IMR-90 (cell line): Measurements from ENCODE around the gene SIK3. TPM values are rescaled to one million over a fixed set of nuclear protein-coding genes. Genes with fewer than 3 reads are reported as not detected.

Source experiments
- ATAC-seq: fragments of 200-7000 bp; cut with Tn5 transposase; 2 replicates; pipeline ENCODE4 v1.9.1; 2020; ENCODE audit warnings: low read depth, mild to moderate bottlenecking, moderate library complexity
- BruUV-seq: library from RNA; stranded (reverse); fragments of 400-500 nt; replicated peaks from 2 replicates; lab custom pipeline; 2021; lab: Mats Ljungman, UMichigan
- CTCF ChIA-PET: fragments of 300-600 bp; formaldehyde crosslinking; extraction: SDS; loops from one replicate; lab custom pipeline; 2021; ENCODE audit warnings: antibody characterized with exemption; lab: Yijun Ruan, JAX
- POLR2A ChIA-PET: fragments of 300-600 bp; sonication (Branson Sonifier 250); formaldehyde crosslinking; loops from one replicate; lab custom pipeline; 2022; ENCODE audit warnings: antibody characterized with exemption; ENCODE audit not compliant: unreplicated experiment; lab: Charles Lee
- DNase-seq: peaks from one replicate; pipeline ENCODE4 v3.0.0; 2013
- H2AFZ ChIP-seq: replicated peaks from 2 replicates; pipeline ENCODE3; 2013; ENCODE audit warnings: low read length, mild to moderate bottlenecking; ENCODE audit not compliant: poor library complexity
- H2AK5ac ChIP-seq: 2 replicates; pipeline ENCODE4 v1.6.1; 2013; ENCODE audit warnings: low read depth, low read length, inconsistent platforms
- H2AK9ac ChIP-seq: replicated peaks from 2 replicates; pipeline ENCODE3; 2013; ENCODE audit warnings: mild to moderate bottlenecking, low read depth, low read length, moderate library complexity; ENCODE audit not compliant: poor library complexity
- H2BK120ac ChIP-seq: 2 replicates; pipeline ENCODE4 v1.6.1; 2013; ENCODE audit warnings: low read depth, low read length, inconsistent platforms
- H2BK15ac ChIP-seq: 3 replicates; pipeline ENCODE4 v1.6.1; 2013; ENCODE audit warnings: low read depth, low read length, inconsistent platforms
- H2BK20ac ChIP-seq: 2 replicates; pipeline ENCODE4 v1.6.1; 2013; ENCODE audit warnings: low read depth, mild to moderate bottlenecking, inconsistent platforms, low read length, moderate library complexity
- H2BK5ac ChIP-seq: 2 replicates; pipeline ENCODE4 v1.6.1; 2013; ENCODE audit warnings: mild to moderate bottlenecking, low read depth, low read length, inconsistent platforms; ENCODE audit not compliant: poor library complexity, severe bottlenecking
- H3K14ac ChIP-seq: replicated peaks from 2 replicates; pipeline ENCODE4 v1.6.1; 2013; ENCODE audit warnings: low read depth, low read length, inconsistent platforms
- H3K18ac ChIP-seq: 2 replicates; pipeline ENCODE4 v1.6.1; 2013; ENCODE audit warnings: low read depth, low read length, control low read depth
- H3K23ac ChIP-seq: 2 replicates; pipeline ENCODE4 v1.6.1; 2013; ENCODE audit warnings: low read depth, low read length, inconsistent platforms
- H3K27ac ChIP-seq: 2 replicates; pipeline ENCODE4 v1.5.1; 2013; ENCODE audit warnings: mild to moderate bottlenecking, control low read depth, low read length; ENCODE audit not compliant: insufficient read depth
- H3K27me3 ChIP-seq: 2 replicates; pipeline ENCODE4 v1.6.1; 2013; ENCODE audit warnings: low read length; ENCODE audit not compliant: control insufficient read depth, insufficient read depth
- H3K36me3 ChIP-seq: 2 replicates; pipeline ENCODE4 v1.6.1; 2013; ENCODE audit warnings: low read length, mixed read lengths; ENCODE audit not compliant: control insufficient read depth, insufficient read depth
- H3K4ac ChIP-seq: 2 replicates; pipeline ENCODE4 v1.6.1; 2013; ENCODE audit warnings: low read depth, low read length, inconsistent platforms
- H3K4me1 ChIP-seq: 2 replicates; pipeline ENCODE4 v1.6.1; 2013; ENCODE audit warnings: low read length, mixed read lengths; ENCODE audit not compliant: control insufficient read depth, insufficient read depth
- H3K4me2 ChIP-seq: 2 replicates; pipeline ENCODE4 v1.6.1; 2013; ENCODE audit warnings: low read depth, mild to moderate bottlenecking, control low read depth, low read length, moderate library complexity
- H3K4me3 ChIP-seq: 2 replicates; pipeline ENCODE4 v1.5.1; 2013; ENCODE audit warnings: low read depth, mild to moderate bottlenecking, control low read depth, low read length, moderate library complexity; ENCODE audit not compliant: insufficient read depth
- H3K56ac ChIP-seq: 2 replicates; pipeline ENCODE4 v1.6.1; 2013; ENCODE audit warnings: low read length, inconsistent platforms; ENCODE audit not compliant: insufficient read depth; ENCODE audit errors: extremely low read depth
- H3K79me1 ChIP-seq, 2 experiments: 2 replicates each; pipeline ENCODE4 v1.6.1; 2013; ENCODE audit warnings: low read length in 2 of 2, inconsistent platforms in 1 of 2, low read depth in 1 of 2
- H3K9ac ChIP-seq: 2 replicates; pipeline ENCODE4 v1.6.1; 2013; ENCODE audit warnings: low read depth, low read length, control low read depth
- H3K9me1 ChIP-seq: 2 replicates; pipeline ENCODE4 v1.6.1; 2013; ENCODE audit warnings: low read length, inconsistent platforms; ENCODE audit not compliant: insufficient read depth
- H3K9me3 ChIP-seq: 2 replicates; pipeline ENCODE4 v1.6.1; 2013; ENCODE audit warnings: low read length; ENCODE audit not compliant: control insufficient read depth, insufficient read depth
- H4K20me1 ChIP-seq: 2 replicates; pipeline ENCODE4 v1.6.1; 2013; ENCODE audit warnings: low read length, inconsistent platforms; ENCODE audit not compliant: insufficient read depth
- H4K5ac ChIP-seq: 2 replicates; pipeline ENCODE4 v1.6.1; 2013; ENCODE audit warnings: mild to moderate bottlenecking, low read depth, low read length, control low read depth
- H4K8ac ChIP-seq, 2 experiments: 2 replicates each; pipeline ENCODE4 v1.6.1; 2013; ENCODE audit warnings: low read depth in 2 of 2, low read length in 2 of 2, control low read depth in 1 of 2, inconsistent platforms in 1 of 2
- H4K91ac ChIP-seq: 2 replicates; pipeline ENCODE4 v1.6.1; 2013; ENCODE audit warnings: low read depth, low read length, inconsistent platforms; ENCODE audit not compliant: insufficient read depth
- BHLHE40 ChIP-seq: fragments of 150-350 bp; IDR thresholded peaks from 2 replicates; pipeline ENCODE4 v1.6.1; 2016; ENCODE audit warnings: mild to moderate bottlenecking, low read depth, low read length
- CEBPB ChIP-seq: IDR thresholded peaks from 2 replicates; pipeline ENCODE4 v1.6.1; 2012; ENCODE audit warnings: low read depth, low read length, improper control_type of control experiment
- FOS ChIP-seq: fragments of 150-350 bp; IDR thresholded peaks from 2 replicates; pipeline ENCODE4 v1.6.1; 2016; ENCODE audit warnings: low read depth, low read length
- MAFK ChIP-seq: IDR thresholded peaks from 2 replicates; pipeline ENCODE4 v1.6.1; 2012; ENCODE audit warnings: low read depth, low read length, improper control_type of control experiment
- MAZ ChIP-seq: IDR thresholded peaks from 2 replicates; pipeline ENCODE4 v1.6.1; 2012; ENCODE audit warnings: low read depth, mild to moderate bottlenecking, low read length, improper control_type of control experiment, moderate library complexity, borderline replicate concordance
- MXI1 ChIP-seq: IDR thresholded peaks from 2 replicates; pipeline ENCODE4 v1.6.1; 2012; ENCODE audit warnings: low read depth, mild to moderate bottlenecking, low read length, moderate library complexity, borderline replicate concordance
- NFE2L2 ChIP-seq: fragments of 150-350 bp; IDR thresholded peaks from 2 replicates; pipeline ENCODE4 v1.6.1; 2016; ENCODE audit warnings: low read depth, mild to moderate bottlenecking, low read length
- RCOR1 ChIP-seq: IDR thresholded peaks from 2 replicates; pipeline ENCODE4 v1.6.1; 2012; ENCODE audit warnings: mild to moderate bottlenecking, low read length, improper control_type of control experiment; ENCODE audit not compliant: insufficient replicate concordance
- SMC3 ChIP-seq: fragments of 150-350 bp; IDR thresholded peaks from 2 replicates; pipeline ENCODE4 v1.6.1; 2016; ENCODE audit warnings: low read depth, mild to moderate bottlenecking, antibody characterized with exemption, low read length, moderate library complexity
- WGBS, 2 experiments: methylation state at CpG; one replicate each; pipeline versions ENCODE4 v1.1.5 to v1.1.7; 2013; ENCODE audit warnings: missing lambda C conversion rate in 2 of 2; ENCODE audit not compliant: insufficient read length in 1 of 2; ENCODE audit errors: extremely low coverage in 2 of 2; 5-methylcytosine and 5-hydroxymethylcytosine counted together
- dilution Hi-C: fragments of 300-500 bp; cut with HindIII; formaldehyde crosslinking; loops from one replicate; pipeline ENCODE4 v1.14.3; 2018; ENCODE audit warnings: low sequenced_read_pairs; ENCODE audit not compliant: unreplicated experiment
- in situ Hi-C: fragments of 300-500 bp; cut with MboI; formaldehyde crosslinking; loops from 3 replicates; pipeline ENCODE4 v1.14.3; 2019; ENCODE audit warnings: low sequenced_read_pairs, inconsistent platforms, mixed read lengths
- intact Hi-C: fragments of 100-400 bp; cut with micrococcal nuclease; formaldehyde crosslinking; loops from 2 replicates; pipeline ENCODE4 v1.10.0; 2022
- polyA plus RNA-seq, 3 experiments: library from polyadenylated mRNA; depleted of rRNA; stranded (reverse); fragments of >200 nt; gene quantifications; 2 replicates each; pipeline ENCODE4 v1.2.3, GENCODE V29; 2012; ENCODE audit warnings: low replicate concordance in 1 of 3
- total RNA-seq: library from RNA; depleted of rRNA; stranded (reverse); fragments of >200 nt; gene quantifications from 2 replicates; pipeline ENCODE4 v1.2.3, GENCODE V29; 2012
- TF ChIP-seq, protein P1 (sequence below): fragments of 150-350 bp; IDR thresholded peaks from 2 replicates; pipeline ENCODE4 v1.6.1; 2016; ENCODE audit warnings: low read depth, mild to moderate bottlenecking, low read length, moderate library complexity, borderline replicate concordance
- TF ChIP-seq, protein P2 (sequence below): fragments of 150-350 bp; IDR thresholded peaks from 2 replicates; pipeline ENCODE4 v1.6.1; 2017; ENCODE audit warnings: mild to moderate bottlenecking, antibody characterized with exemption, low read length, low read depth
- TF ChIP-seq, protein P3 (sequence below): conservative IDR thresholded peaks from 2 replicates; pipeline ENCODE4 v1.5.1; 2012; ENCODE audit warnings: mild to moderate bottlenecking, low read depth, low read length, improper control_type of control experiment

The SIK3 gene
- total and polyA plus RNA-seq, 2 of the 4 experiments (the other 2 are of a cell fraction) = 8.2 to 9.1 TPM

DNA sequence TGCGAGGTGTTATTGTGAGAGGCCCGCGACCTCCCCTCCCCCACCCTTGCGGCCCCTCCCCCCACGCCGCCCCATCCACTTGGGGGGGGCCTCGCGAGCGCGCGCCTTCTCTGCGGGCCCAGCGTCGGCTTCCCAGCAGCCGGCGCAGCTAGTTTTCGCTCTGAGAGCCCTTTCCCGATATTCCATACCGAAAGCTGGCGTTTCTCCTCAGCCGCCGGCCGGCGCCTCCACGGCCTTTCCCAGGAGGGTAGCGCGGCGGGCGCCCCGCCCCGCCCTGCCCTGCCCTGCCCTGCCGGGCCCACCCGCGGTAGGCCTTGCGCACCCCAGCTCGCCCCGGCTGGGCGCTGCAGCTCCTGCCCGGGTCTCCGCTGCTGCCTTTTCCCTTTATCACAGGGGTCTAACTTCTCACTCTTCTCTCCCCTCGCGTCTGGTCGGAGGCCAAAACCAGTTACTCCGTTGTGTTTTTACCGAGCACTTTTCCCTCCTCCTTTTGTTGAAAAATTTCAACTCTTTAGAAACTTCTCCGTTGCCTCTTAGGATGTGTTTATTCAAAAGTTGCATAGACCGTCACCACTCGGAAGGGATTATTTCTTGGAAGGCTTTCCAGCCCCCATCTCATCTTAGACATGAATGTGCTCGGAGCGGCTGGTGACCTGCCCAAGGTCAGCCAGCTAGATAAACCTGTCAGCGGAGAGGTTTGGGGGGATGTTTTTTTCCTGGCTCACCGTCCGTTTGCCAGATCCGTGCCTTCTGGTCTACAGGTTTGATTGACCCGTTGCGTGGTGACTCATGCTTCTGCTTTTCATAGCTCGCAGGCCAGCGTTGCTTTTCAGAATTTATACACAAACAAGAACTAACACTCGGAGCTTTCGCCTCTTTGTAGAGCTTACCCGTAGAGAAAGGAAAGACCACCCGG lies 46.5 kb upstream of the SIK3 start:
- Histone ChIP-seq H3K36me3 (peaks cover 8% of the 10 kb centered on the region), H3K56ac (peak overlapping the region; percentile 87; the same call in 1 of the 2 replicates), H3K14ac (peak overlapping the region; percentile 98), H3K9ac (peak overlapping the region; percentile 96), H2BK5ac (peak overlapping the region; percentile 89), H3K4me1 (peaks cover 2% of the 10 kb centered on the region; the same call in 1 of the 2 replicates), H4K5ac (peak overlapping the region; percentile 54), H2AK9ac (peak overlapping the region; percentile 99), H3K23ac (peak overlapping the region; percentile 84), H2BK120ac (peak overlapping the region; percentile 62), H3K27me3 (no peaks in the 10 kb centered on the region), H3K18ac (peak overlapping the region; percentile 75), H4K20me1 (peaks cover 51% of the 10 kb centered on the region), H4K91ac (peak overlapping the region; percentile 86), H3K9me1 (peaks cover 4% of the 10 kb centered on the region), H2BK20ac (no peak overlapping the region), H3K9me3 (no peaks in the 10 kb centered on the region), H3K27ac (peak overlapping the region; percentile 85), H4K8ac (peak overlapping the region; percentile 60 to 82), H2AFZ (peak overlapping the region; percentile 100), H2BK15ac (peak overlapping the region; percentile 16; the same call in 1 of the 3 replicates), H3K4me2 (peak overlapping the region; percentile 95), H3K4me3 (peak overlapping the region; percentile 73), H3K79me1 (peaks cover 0 to 28% of the 10 kb centered on the region in 2 experiments; a peak in 1 of 4 replicates), H2AK5ac (peak overlapping the region; percentile 84), H3K4ac (peak overlapping the region; percentile 93)
- ATAC-seq (peak; percentile 66), DNase-seq (peak; percentile 86)
- in situ Hi-C loops = no loop called here
- CTCF ChIA-PET = no interaction called here
- dilution Hi-C loops = no loop called here
- POLR2A ChIA-PET = interaction anchor here (0.5 to 1.8 kb wide), 6 partner anchors 18 to 220 kb away, joined by 3 to 14 read pairs (median 4); partner anchors contain the start of gene SIDT2
- intact Hi-C loops = loop anchor here (1.0 to 2.0 kb wide), 2 partner anchors 34 to 38 kb away; partner anchors contain the start of gene SIDT2
- 0% methylated on average over 19 of the region's 62 CpGs; no CpG with 5 or more reads in 1 of the 2 experiments for WGBS, 2 experiments
- no TSS peak for BruUV-seq
- no peak for TF ChIP-seq MAZ
- TF ChIP-seq RCOR1 = no peak
- peak; percentile 79 for TF ChIP-seq FOS
- TF ChIP-seq, protein P1, sequence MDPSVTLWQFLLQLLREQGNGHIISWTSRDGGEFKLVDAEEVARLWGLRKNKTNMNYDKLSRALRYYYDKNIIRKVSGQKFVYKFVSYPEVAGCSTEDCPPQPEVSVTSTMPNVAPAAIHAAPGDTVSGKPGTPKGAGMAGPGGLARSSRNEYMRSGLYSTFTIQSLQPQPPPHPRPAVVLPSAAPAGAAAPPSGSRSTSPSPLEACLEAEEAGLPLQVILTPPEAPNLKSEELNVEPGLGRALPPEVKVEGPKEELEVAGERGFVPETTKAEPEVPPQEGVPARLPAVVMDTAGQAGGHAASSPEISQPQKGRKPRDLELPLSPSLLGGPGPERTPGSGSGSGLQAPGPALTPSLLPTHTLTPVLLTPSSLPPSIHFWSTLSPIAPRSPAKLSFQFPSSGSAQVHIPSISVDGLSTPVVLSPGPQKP = no peak
- TF ChIP-seq, protein P2, sequence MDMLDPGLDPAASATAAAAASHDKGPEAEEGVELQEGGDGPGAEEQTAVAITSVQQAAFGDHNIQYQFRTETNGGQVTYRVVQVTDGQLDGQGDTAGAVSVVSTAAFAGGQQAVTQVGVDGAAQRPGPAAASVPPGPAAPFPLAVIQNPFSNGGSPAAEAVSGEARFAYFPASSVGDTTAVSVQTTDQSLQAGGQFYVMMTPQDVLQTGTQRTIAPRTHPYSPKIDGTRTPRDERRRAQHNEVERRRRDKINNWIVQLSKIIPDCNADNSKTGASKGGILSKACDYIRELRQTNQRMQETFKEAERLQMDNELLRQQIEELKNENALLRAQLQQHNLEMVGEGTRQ = no peak
- TF ChIP-seq BHLHE40 = peak; percentile 40; the same call in 1 of the 2 replicates
- TF ChIP-seq MAFK = no peak
- TF ChIP-seq, protein P3, sequence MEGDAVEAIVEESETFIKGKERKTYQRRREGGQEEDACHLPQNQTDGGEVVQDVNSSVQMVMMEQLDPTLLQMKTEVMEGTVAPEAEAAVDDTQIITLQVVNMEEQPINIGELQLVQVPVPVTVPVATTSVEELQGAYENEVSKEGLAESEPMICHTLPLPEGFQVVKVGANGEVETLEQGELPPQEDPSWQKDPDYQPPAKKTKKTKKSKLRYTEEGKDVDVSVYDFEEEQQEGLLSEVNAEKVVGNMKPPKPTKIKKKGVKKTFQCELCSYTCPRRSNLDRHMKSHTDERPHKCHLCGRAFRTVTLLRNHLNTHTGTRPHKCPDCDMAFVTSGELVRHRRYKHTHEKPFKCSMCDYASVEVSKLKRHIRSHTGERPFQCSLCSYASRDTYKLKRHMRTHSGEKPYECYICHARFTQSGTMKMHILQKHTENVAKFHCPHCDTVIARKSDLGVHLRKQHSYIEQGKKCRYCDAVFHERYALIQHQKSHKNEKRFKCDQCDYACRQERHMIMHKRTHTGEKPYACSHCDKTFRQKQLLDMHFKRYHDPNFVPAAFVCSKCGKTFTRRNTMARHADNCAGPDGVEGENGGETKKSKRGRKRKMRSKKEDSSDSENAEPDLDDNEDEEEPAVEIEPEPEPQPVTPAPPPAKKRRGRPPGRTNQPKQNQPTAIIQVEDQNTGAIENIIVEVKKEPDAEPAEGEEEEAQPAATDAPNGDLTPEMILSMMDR = no peak
- TF ChIP-seq SMC3 = no peak
- 0 out of 2 replicates have a peak, but pooled peaks have one; percentile 14 for TF ChIP-seq MXI1
- TF ChIP-seq NFE2L2 = no peak
- TF ChIP-seq CEBPB = no peak
